Chondrocyte (in vitro differentiated cells): ENCODE results near the gene BTBD10. TPM values are rescaled to one million over a fixed set of nuclear protein-coding genes. Genes with fewer than 3 reads are reported as not detected.

Source experiments
- DNase-seq: peaks from one replicate; pipeline ENCODE4 v3.0.0; 2021; ENCODE audit warnings: mixed read lengths, low spot score
- H3K27ac Mint-ChIP-seq: one replicate; pipeline ENCODE4 v1.8.0; 2021; ENCODE audit warnings: mild to moderate bottlenecking, moderate library complexity, mixed read lengths; ENCODE audit not compliant: unreplicated experiment
- H3K27me3 Mint-ChIP-seq: 2 replicates; pipeline ENCODE4 v1.8.0; 2021; ENCODE audit warnings: low read depth, mixed read lengths
- H3K36me3 Mint-ChIP-seq: 2 replicates; pipeline ENCODE4 v1.8.0; 2021; ENCODE audit warnings: low read depth, mixed read lengths
- H3K4me1 Mint-ChIP-seq: 2 replicates; pipeline ENCODE4 v1.8.0; 2021; ENCODE audit warnings: low read depth, mild to moderate bottlenecking, mixed read lengths
- H3K4me3 Mint-ChIP-seq: one replicate; pipeline ENCODE4 v1.8.0; 2021; ENCODE audit warnings: mild to moderate bottlenecking, moderate library complexity, mixed read lengths; ENCODE audit not compliant: unreplicated experiment
- H3K9me3 Mint-ChIP-seq: 2 replicates; pipeline ENCODE4 v1.8.0; 2021; ENCODE audit warnings: low read depth, mixed read lengths
- CTCF ChIP-seq: fragments of 200-600 bp; sonication (generic); IDR thresholded peaks from 2 replicates; pipeline ENCODE4 v1.5.0; 2021; ENCODE audit warnings: antibody characterized with exemption, mild to moderate bottlenecking, moderate library complexity
- total RNA-seq: library from RNA; stranded (reverse); gene quantifications from 3 replicates; pipeline ENCODE4 v1.2.1, GENCODE V29; 2021

BTBD10 gene
- total RNA-seq, 1 donor from 2014 or later, result 37.3 TPM

GRCh38 chr11:13367115-13367514 lies 95.9 kb downstream of the BTBD10 start:
- Mint-ChIP-seq H3K9me3 (no peaks in the 10 kb centered on the region), H3K4me1 (peaks cover 40% of the 10 kb centered on the region), H3K27me3 (no peaks in the 10 kb centered on the region), H3K36me3 (peaks cover 5% of the 10 kb centered on the region), H3K4me3 (no peak overlapping the region), H3K27ac (peak overlapping the region; percentile 30)
- no peak for DNase-seq
- TF ChIP-seq CTCF, result no peak

GRCh38 chr11:13366266-13367026 lies 96.6 kb downstream of the BTBD10 start:
- DNase-seq, result no peak
- H3K27ac Mint-ChIP-seq, result no peak overlapping the region
- H3K9me3 Mint-ChIP-seq, result no peaks in the 10 kb centered on the region

GRCh38 chr11:13364388-13364787 lies 98.6 kb downstream of the BTBD10 start:
- peaks cover 57% of the 10 kb centered on the region for H3K4me1 Mint-ChIP-seq
- H3K27ac Mint-ChIP-seq, result peak overlapping the region; percentile 57

More at GRCh38 chr11:13366266-13367026, 96.6 kb downstream of the BTBD10 start:
- no peak overlapping the region for H3K4me3 Mint-ChIP-seq
- peaks cover 40% of the 10 kb centered on the region for H3K4me1 Mint-ChIP-seq
- TF ChIP-seq CTCF, result no peak
- peaks cover 6% of the 10 kb centered on the region for H3K36me3 Mint-ChIP-seq
- no peaks in the 10 kb centered on the region for H3K27me3 Mint-ChIP-seq

GRCh38 chr11:13362596-13363109 lies 100.4 kb downstream of the BTBD10 start:
- DNase-seq, result no peak
- H3K4me1 Mint-ChIP-seq, result peaks cover 60% of the 10 kb centered on the region
- no peaks in the 10 kb centered on the region for H3K27me3 Mint-ChIP-seq
- no peak for TF ChIP-seq CTCF
- peaks cover 7% of the 10 kb centered on the region for H3K36me3 Mint-ChIP-seq
- no peak overlapping the region for H3K4me3 Mint-ChIP-seq
- H3K9me3 Mint-ChIP-seq, result no peaks in the 10 kb centered on the region
- H3K27ac Mint-ChIP-seq, result no peak overlapping the region

More at GRCh38 chr11:13364388-13364787, 98.6 kb downstream of the BTBD10 start:
- no peak for TF ChIP-seq CTCF
- peaks cover 9% of the 10 kb centered on the region for H3K36me3 Mint-ChIP-seq
- no peaks in the 10 kb centered on the region for H3K27me3 Mint-ChIP-seq
- H3K9me3 Mint-ChIP-seq, result no peaks in the 10 kb centered on the region
- DNase-seq, result no peak
- H3K4me3 Mint-ChIP-seq, result no peak overlapping the region

GRCh38 chr11:13358596-13359270 lies 104.3 kb downstream of the BTBD10 start:
- Mint-ChIP-seq H3K27ac (peak overlapping the region; percentile 90), H3K4me3 (peak overlapping the region; percentile 17)

More at GRCh38 chr11:13358596-13359270, 104.3 kb downstream of the BTBD10 start:
- Mint-ChIP-seq H3K27me3 (no peaks in the 10 kb centered on the region), H3K4me1 (peaks cover 34% of the 10 kb centered on the region), H3K36me3 (peaks cover 13% of the 10 kb centered on the region), H3K9me3 (no peaks in the 10 kb centered on the region)
- DNase-seq, result no peak
- no peak for TF ChIP-seq CTCF
